HCT116 (cell line): ENCODE measurements around the gene S100A13. TPM values are rescaled to one million over a fixed set of nuclear protein-coding genes. Genes with fewer than 3 reads are reported as not detected.

Experiments
- ATAC-seq: fragments of 200-7000 bp; cut with Tn5 transposase; 2 replicates; pipeline ENCODE4 v1.9.1; 2020; ENCODE audit warnings: mild to moderate bottlenecking, moderate library complexity
- BruUV-seq: library from RNA; stranded (reverse); fragments of 400-500 nt; replicated peaks from 2 replicates; lab custom pipeline; 2021; lab: Mats Ljungman, UMichigan
- CTCF ChIA-PET: fragments of 300-600 bp; sonication (Branson Sonifier 250); formaldehyde crosslinking; loops from one replicate; lab custom pipeline; 2021; ENCODE audit warnings: antibody characterized with exemption; lab: Charles Lee
- POLR2A ChIA-PET: fragments of 300-600, 350-600 bp; sonication (Branson Sonifier 250); formaldehyde crosslinking; loops from one replicate; lab custom pipeline; 2021; ENCODE audit warnings: antibody characterized with exemption; lab: Charles Lee
- RAD21 ChIA-PET, 2 experiments: fragments of 300-600 bp; sonication (Branson Sonifier 250); formaldehyde crosslinking; loops; one replicate each; lab custom pipeline; 2023; ENCODE audit warnings: low total read pairs in 2 of 2; ENCODE audit not compliant: uncharacterized antibody in 2 of 2, unreplicated experiment in 2 of 2, low non-redundant PET in 1 of 2; lab: Charles Lee
- DNase-seq: peaks from one replicate; pipeline ENCODE4 v3.0.0-alpha.2; 2010; ENCODE audit warnings: low read depth, low spot score
- H2AFZ ChIP-seq: fragments of 200-600 bp; shearing (Covaris generic), sonication (generic); 2 replicates; pipeline ENCODE4 v1.6.1; 2017; ENCODE audit warnings: low read depth, mixed run types, mixed read lengths, antibody characterized with exemption, low read length; ENCODE audit not compliant: poor library complexity, severe bottlenecking
- H3K27ac ChIP-seq: 2 replicates; pipeline ENCODE4 v1.5.1; 2012; ENCODE audit warnings: low read depth, low read length
- H3K27me3 ChIP-seq: fragments of 200-600 bp; sonication (generic); 2 replicates; pipeline ENCODE4 v1.6.1; 2016; ENCODE audit warnings: mixed run types, low read length, mixed read lengths; ENCODE audit not compliant: insufficient read depth
- H3K36me3 ChIP-seq, 2 experiments: fragments of 200-500 bp in 1 of 2; fragments of 200-600 bp in 1 of 2; sonication (Bioruptor generic) in 1 of 2; sonication (generic) in 1 of 2; 2 replicates each; pipeline versions ENCODE4 v1.5.1 to v1.6.1; 2014 to 2016; ENCODE audit warnings: low read length in 2 of 2, inconsistent platforms in 1 of 2, mixed read lengths in 1 of 2, mixed run types in 1 of 2; ENCODE audit not compliant: insufficient read depth in 2 of 2, control insufficient read depth in 1 of 2
- H3K4me1 ChIP-seq, 2 experiments: fragments of 200-600 bp in 1 of 2; sonication (generic) in 1 of 2; 2 replicates each; pipeline versions ENCODE4 v1.5.1 to v1.6.1; 2012 to 2017; ENCODE audit warnings: low read length in 2 of 2, inconsistent platforms in 1 of 2, mild to moderate bottlenecking in 1 of 2, mixed read lengths in 1 of 2, mixed run types in 1 of 2, moderate library complexity in 1 of 2; ENCODE audit not compliant: insufficient read depth in 2 of 2, control insufficient read depth in 1 of 2
- H3K4me2 ChIP-seq: fragments of 200-600 bp; sonication (generic); 2 replicates; pipeline ENCODE4 v1.6.1; 2017; ENCODE audit warnings: mixed run types, low read length, mixed read lengths
- H3K4me3 ChIP-seq, 2 experiments: fragments of 200-600 bp in 1 of 2; sonication (generic) in 1 of 2; replicated peaks in 1 of 2; 2 replicates each; pipeline ENCODE4 v1.5.1; 2011 to 2016; ENCODE audit warnings: low read length in 2 of 2, control low read depth in 1 of 2, low read depth in 1 of 2, mild to moderate bottlenecking in 1 of 2, mixed read lengths in 1 of 2, mixed run types in 1 of 2
- H3K79me2 ChIP-seq: fragments of 200-600 bp; sonication (generic); 2 replicates; pipeline ENCODE4 v1.6.1; 2017; ENCODE audit warnings: mild to moderate bottlenecking, mixed run types, low read length, moderate library complexity, mixed read lengths; ENCODE audit not compliant: insufficient read depth
- H3K9ac ChIP-seq: fragments of 200-600 bp; sonication (generic); 2 replicates; pipeline ENCODE4 v1.6.1; 2016; ENCODE audit warnings: low read length, mixed read lengths
- H3K9me2 ChIP-seq: fragments of 200-600 bp; sonication (generic), shearing (Covaris generic); 2 replicates; pipeline ENCODE4 v1.6.1; 2017; ENCODE audit warnings: mixed run types, mild to moderate bottlenecking, moderate library complexity; ENCODE audit not compliant: insufficient read depth
- H3K9me3 ChIP-seq, 2 experiments: fragments of 200-500 bp in 1 of 2; fragments of 200-600 bp in 1 of 2; sonication (Bioruptor generic) in 1 of 2; sonication (generic) in 1 of 2; 2 replicates each; pipeline ENCODE4 v1.6.1; 2014 to 2017; ENCODE audit warnings: low read length in 2 of 2, mixed read lengths in 2 of 2, inconsistent platforms in 1 of 2, low read depth in 1 of 2, mild to moderate bottlenecking in 1 of 2, mixed run types in 1 of 2, moderate library complexity in 1 of 2; ENCODE audit not compliant: control insufficient read depth in 1 of 2, insufficient read depth in 1 of 2
- H4K20me1 ChIP-seq: fragments of 200-600 bp; sonication (generic), shearing (Covaris generic); 2 replicates; pipeline ENCODE4 v1.6.1; 2017; ENCODE audit warnings: mixed run types, mild to moderate bottlenecking, moderate library complexity; ENCODE audit not compliant: insufficient read depth
- CBX3 ChIP-seq: IDR thresholded peaks from 2 replicates; pipeline ENCODE4 v1.6.1; 2012; ENCODE audit warnings: low read depth
- CTCF ChIP-seq, 3 experiments: fragments of 200-600 bp in 1 of 3; sonication (generic) in 1 of 3; IDR thresholded peaks in 2 of 3; conservative IDR thresholded peaks in 1 of 3; 2 replicates each; pipeline ENCODE4 v1.5.1; 2012 to 2017; ENCODE audit warnings: low read depth in 2 of 3, low read length in 2 of 3, antibody characterized with exemption in 1 of 3, borderline replicate concordance in 1 of 3, control low read depth in 1 of 3, mild to moderate bottlenecking in 1 of 3, mixed read lengths in 1 of 3, mixed run types in 1 of 3, moderate library complexity in 1 of 3; ENCODE audit not compliant: insufficient read depth in 1 of 3
- POLR2AphosphoS5 ChIP-seq: IDR thresholded peaks from 2 replicates; pipeline ENCODE4 v1.6.1; 2011; ENCODE audit warnings: mild to moderate bottlenecking, low read depth, low read length, moderate library complexity
- RAD21 ChIP-seq: IDR thresholded peaks from 2 replicates; pipeline ENCODE4 v1.6.1; 2012; ENCODE audit warnings: low read depth, mild to moderate bottlenecking
- REST ChIP-seq: IDR thresholded peaks from 2 replicates; pipeline ENCODE4 v1.6.1; 2012; ENCODE audit warnings: low read depth
- SP1 ChIP-seq: IDR thresholded peaks from 2 replicates; pipeline ENCODE4 v1.6.1; 2012; ENCODE audit warnings: low read depth
- YY1 ChIP-seq: IDR thresholded peaks from 2 replicates; pipeline ENCODE4 v1.6.1; 2011; ENCODE audit warnings: low read length, low read depth, moderate library complexity, mild to moderate bottlenecking; ENCODE audit not compliant: insufficient replicate concordance; ENCODE audit errors: extremely low read depth
- ZBTB33 ChIP-seq: IDR thresholded peaks from 2 replicates; pipeline ENCODE4 v1.6.1; 2011; ENCODE audit warnings: mild to moderate bottlenecking, low read length, moderate library complexity; ENCODE audit not compliant: insufficient replicate concordance; ENCODE audit errors: extremely low read depth
- ZFX ChIP-seq: fragments of 450-650 bp; IDR thresholded peaks from 2 replicates; pipeline ENCODE4 v1.6.1; 2017
- intact Hi-C: fragments of 100-400 bp; cut with micrococcal nuclease; formaldehyde crosslinking; loops from 2 replicates; pipeline ENCODE4 v1.10.0; 2022
- total RNA-seq: library from RNA; stranded (reverse); gene quantifications from one replicate; pipeline ENCODE4 v1.2.1, GENCODE V29; 2021; ENCODE audit not compliant: unreplicated experiment

S100A13 gene
- total RNA-seq, 1 experiment from 2014 or later, result 143 TPM

- peak; percentile 57 for DNase-seq
- peak overlapping the region; percentile 73 for H3K4me2 ChIP-seq
Observed at GRCh38 chr1:153617663-153618062, 9.6 kb downstream of the S100A13 start.

More at GRCh38 chr1:153617663-153618062, 9.6 kb downstream of the S100A13 start:
- ChIA-PET RAD21 (interaction anchor here (1.3 to 2.2 kb wide), 3 partner anchors 10 to 45 kb away, joined by 5 to 9 read pairs (median 8); partner anchors contain the start of gene S100A13 (in 1 of the 2)), CTCF (interaction anchor here (1.2 to 7.7 kb wide), 6 partner anchors 10 to 107 kb away, joined by 3 to 76 read pairs (median 9); partner anchors contain the start of genes CHTOP, S100A1 and S100A13), POLR2A (interaction anchor here (1.0 to 8.2 kb wide), 4 partner anchors 8 to 50 kb away, joined by 4 to 172 read pairs (median 12); partner anchors contain the start of genes CHTOP, S100A1 and S100A13)
- H3K9me2 ChIP-seq, result no peaks in the 10 kb centered on the region
- peak in 2 of 3 experiments; percentile 66 to 68; a peak in 4 of 6 replicates for TF ChIP-seq CTCF (IDR thresholded peaks at IDR 0.05 in 2 of 3, conservative IDR thresholded peaks at IDR 0.05 in 1 of 3; ENCODE audit: borderline replicate concordance in 1 of 3, insufficient read depth in 1 of 3, low read depth in 2 of 3, low read length in 2 of 3)
- TF ChIP-seq ZBTB33, result no peak
- peak; percentile 71 for TF ChIP-seq YY1
- no peak for TF ChIP-seq ZFX
- no peak for TF ChIP-seq RAD21
- TF ChIP-seq REST, result no peak
- TF ChIP-seq POLR2AphosphoS5, result peak; percentile 63
- no peak for TF ChIP-seq SP1
- no peak for TF ChIP-seq CBX3
- H3K27me3 ChIP-seq, result no peaks in the 10 kb centered on the region
- no peaks in the 10 kb centered on the region for H4K20me1 ChIP-seq
- BruUV-seq, result no TSS peak
- H3K79me2 ChIP-seq, result peaks cover 25% of the 10 kb centered on the region
- H3K9me3 ChIP-seq, result no peaks in the 10 kb centered on the region
- peaks cover 0 to 4% of the 10 kb centered on the region in 2 experiments; a peak in 2 of 4 replicates for H3K36me3 ChIP-seq
- intact Hi-C loops, result loop anchor here (2.0 kb wide), 2 partner anchors 45 to 107 kb away; no protein-coding TSS in a partner anchor
- H3K4me1 ChIP-seq, result peaks cover 39 to 53% of the 10 kb centered on the region in 2 experiments
- peak overlapping the region; percentile 79 for H3K27ac ChIP-seq
- ATAC-seq, result peak; percentile 63
- no peak overlapping the region for H2AFZ ChIP-seq
- H3K9ac ChIP-seq, result peak overlapping the region; percentile 61
- H3K4me3 ChIP-seq, result no peak overlapping the region
